Camera-type eye (tissue), 1 donor: ENCODE results near the gene RGCC. TPM values are rescaled to one million over a fixed set of nuclear protein-coding genes. Genes with fewer than 3 reads are reported as not detected.

Source experiments
- total RNA-seq: library from RNA; depleted of rRNA; stranded (reverse); fragments of >200 nt; gene quantifications from one replicate; pipeline ENCODE4 v1.2.3, GENCODE V29; 2014

RGCC gene, protein sequence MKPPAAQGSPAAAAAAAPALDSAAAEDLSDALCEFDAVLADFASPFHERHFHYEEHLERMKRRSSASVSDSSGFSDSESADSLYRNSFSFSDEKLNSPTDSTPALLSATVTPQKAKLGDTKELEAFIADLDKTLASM
- total RNA-seq, result 38.8 TPM

DNA sequence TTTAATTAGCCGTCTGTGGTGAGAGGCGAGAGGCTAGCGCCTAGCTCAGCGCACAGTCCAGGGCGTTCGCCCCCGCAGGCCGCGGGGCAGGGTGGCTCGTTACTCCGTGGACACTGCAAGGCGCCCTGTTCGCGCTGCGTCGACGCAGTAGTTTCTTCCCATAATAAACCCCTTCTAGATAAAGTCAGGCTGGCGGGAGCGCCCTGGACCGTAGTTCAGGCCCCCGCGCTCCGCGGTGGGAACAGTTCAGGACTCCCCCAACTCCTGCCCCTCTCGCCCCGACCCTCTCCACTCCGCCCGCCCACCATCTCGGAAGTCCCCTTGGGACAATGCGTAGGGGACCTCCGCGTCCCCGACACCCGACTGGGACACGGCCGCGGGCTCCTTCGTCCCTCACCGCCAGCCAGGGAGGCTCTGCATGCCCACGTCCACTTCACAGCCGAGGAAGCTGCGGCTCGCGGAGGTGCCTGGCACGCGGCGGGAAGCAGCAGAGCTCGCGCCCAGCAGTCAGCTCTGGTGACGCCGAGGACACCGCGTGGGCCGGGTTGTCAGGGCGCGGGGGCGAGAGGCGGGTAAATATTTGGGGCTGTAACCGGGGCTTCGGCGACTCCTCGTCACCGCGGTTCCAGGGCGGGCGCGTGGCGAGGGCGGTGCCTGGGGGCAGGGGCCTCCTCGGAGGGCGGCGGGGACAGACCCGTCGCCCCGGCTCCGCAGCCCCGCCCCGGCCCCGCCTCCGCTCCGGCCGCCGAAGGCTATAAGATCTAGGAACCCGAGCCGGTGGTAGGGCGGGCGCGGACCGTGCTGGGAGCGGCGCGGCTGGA is at the start of gene RGCC:
RGCC (plus strand) TSS at position 783 of the 821 bp plus-strand sequence. CDS start 158 bp downstream, outside the sequence.

Other genes with a start within 250 kb of the RGCC start
- 18.1 TPM for gene MTRF1, start 194.0 kb upstream of the RGCC start, total RNA-seq
- 69.1 TPM for gene NAA16, start 146.3 kb upstream of the RGCC start, total RNA-seq